HepG2 (cell line): Measurements from ENCODE around the gene TFAP2B. TPM values are rescaled to one million over a fixed set of nuclear protein-coding genes. Genes with fewer than 3 reads are reported as not detected.

Experiments used
- ATAC-seq: fragments of 200-7000 bp; cut with Tn5 transposase; 3 replicates; pipeline ENCODE4 v1.9.1; 2020; ENCODE audit warnings: mild to moderate bottlenecking, moderate library complexity
- BruUV-seq: library from RNA; stranded (reverse); fragments of 400-500 nt; replicated peaks from 2 replicates; lab custom pipeline; 2021; lab: Mats Ljungman, UMichigan
- CTCF ChIA-PET: fragments of 300-600 bp; formaldehyde crosslinking; extraction: SDS; loops from one replicate; lab custom pipeline; 2021; ENCODE audit warnings: low total read pairs, inconsistent platforms, low intra/inter-chr PET ratio; lab: Yijun Ruan, JAX
- POLR2A ChIA-PET: fragments of 350-600 bp; sonication (Branson Sonifier 250); formaldehyde crosslinking; loops from one replicate; lab custom pipeline; 2020; ENCODE audit warnings: antibody characterized with exemption, inconsistent platforms; lab: Yijun Ruan, JAX
- DNase-seq: peaks from one replicate; pipeline ENCODE4 v3.0.0-alpha.2; 2015; ENCODE audit warnings: low spot score
- FAIRE-seq: peaks from 3 replicates; lab custom pipeline; 2011; peaks lifted over from hg19 to GRCh38; lab: Jason Lieb, UNC
- H2AFZ ChIP-seq: one replicate; pipeline ENCODE4 v1.6.1; 2011; ENCODE audit warnings: low read length, inconsistent platforms
- H3K27ac ChIP-seq: fragments of 300-600 bp; 3 replicates; pipeline ENCODE4 v1.8.0; 2011; ENCODE audit warnings: mixed run types, mild to moderate bottlenecking, mixed read lengths, low read length, inconsistent platforms; ENCODE audit not compliant: insufficient read depth; ENCODE audit errors: extremely low read length
- H3K27me3 ChIP-seq, 2 experiments: fragments of 200-600 bp in 1 of 2; 2 replicates in 1 of 2; 3 replicates in 1 of 2; pipeline versions ENCODE4 v1.6.0 to v1.8.0; 2011; ENCODE audit warnings: low read length in 2 of 2, mild to moderate bottlenecking in 2 of 2, moderate library complexity in 2 of 2, inconsistent platforms in 1 of 2; ENCODE audit not compliant: insufficient read depth in 2 of 2, control insufficient read depth in 1 of 2
- H3K36me3 ChIP-seq, 2 experiments: fragments of 200-600 bp in 1 of 2; replicated peaks in 1 of 2; 2 replicates in 1 of 2; 3 replicates in 1 of 2; pipeline versions ENCODE4 v1.5.1 to v1.8.0; 2011; ENCODE audit warnings: low read length in 2 of 2, inconsistent platforms in 1 of 2; ENCODE audit not compliant: insufficient read depth in 2 of 2, control insufficient read depth in 1 of 2
- H3K4me1 ChIP-seq: 2 replicates; pipeline ENCODE4 v1.5.1; 2012; ENCODE audit warnings: low read length, inconsistent platforms; ENCODE audit not compliant: insufficient read depth
- H3K4me2 ChIP-seq: 2 replicates; pipeline ENCODE4 v1.6.0; 2011; ENCODE audit warnings: low read depth, low read length, inconsistent platforms
- H3K4me3 ChIP-seq, 3 experiments: fragments of 200-600 bp in 1 of 3; sonication (generic), shearing (Covaris generic) in 1 of 3; replicated peaks in 1 of 3; 2 replicates each; pipeline ENCODE4 v1.5.1; 2011 to 2016; ENCODE audit warnings: low read length in 3 of 3, inconsistent platforms in 2 of 3, low read depth in 2 of 3, mild to moderate bottlenecking in 2 of 3, control low read depth in 1 of 3, mixed read lengths in 1 of 3; ENCODE audit not compliant: insufficient read depth in 1 of 3
- H3K79me2 ChIP-seq: one replicate; pipeline ENCODE4 v1.6.1; 2011; ENCODE audit warnings: low read length, inconsistent platforms; ENCODE audit not compliant: insufficient read depth
- H3K9ac ChIP-seq: 2 replicates; pipeline ENCODE4 v1.6.0; 2011; ENCODE audit warnings: mild to moderate bottlenecking, low read depth, low read length, inconsistent platforms; ENCODE audit not compliant: insufficient read depth
- H3K9me3 ChIP-seq: 2 replicates; pipeline ENCODE4 v1.5.1; 2012; ENCODE audit warnings: mild to moderate bottlenecking, low read length
- H4K20me1 ChIP-seq: 2 replicates; pipeline ENCODE4 v1.6.0; 2011; ENCODE audit warnings: inconsistent platforms, mild to moderate bottlenecking, low read length, moderate library complexity; ENCODE audit not compliant: insufficient read depth
- CAMTA2 ChIP-seq: sonication (generic); formaldehyde crosslinking; IDR thresholded peaks from 2 replicates; pipeline ENCODE4 v1.4.0; 2020; ENCODE audit warnings: mild to moderate bottlenecking, missing genetic modification reagents, borderline replicate concordance
- ERF ChIP-seq: IDR thresholded peaks from 2 replicates; pipeline ENCODE4 v1.6.1; 2018; ENCODE audit warnings: missing biosample characterization, missing genetic modification reagents
- JARID2 ChIP-seq: sonication (generic); formaldehyde crosslinking; IDR thresholded peaks from 2 replicates; pipeline ENCODE4 v1.8.1; 2023; ENCODE audit warnings: missing genetic modification reagents, inconsistent platforms; ENCODE audit not compliant: insufficient replicate concordance
- MYC ChIP-seq: sonication (generic); formaldehyde crosslinking; IDR thresholded peaks from 2 replicates; pipeline ENCODE4 v1.9.0; 2021; ENCODE audit warnings: missing genetic modification reagents, borderline replicate concordance
- PHF8 ChIP-seq: sonication (generic); formaldehyde crosslinking; IDR thresholded peaks from 2 replicates; pipeline ENCODE4 v1.5.0; 2020; ENCODE audit warnings: missing genetic modification reagents
- SNAPC4 ChIP-seq: sonication (generic); formaldehyde crosslinking; IDR thresholded peaks from 2 replicates; pipeline ENCODE4 v1.4.0; 2020; ENCODE audit warnings: mild to moderate bottlenecking, missing genetic modification reagents
- ZBTB3 ChIP-seq: sonication (generic); formaldehyde crosslinking; IDR thresholded peaks from 2 replicates; pipeline ENCODE4 v1.4.0; 2020; ENCODE audit warnings: low read depth, mild to moderate bottlenecking, moderate library complexity, missing genetic modification reagents, borderline replicate concordance
- ZFP37 ChIP-seq: sonication (generic); formaldehyde crosslinking; IDR thresholded peaks from 2 replicates; pipeline ENCODE4 v1.4.0; 2020; ENCODE audit warnings: missing genetic modification reagents, borderline replicate concordance
- WGBS: methylation state at CpG from one replicate; pipeline ENCODE4 v1.1.6; 2017; ENCODE audit warnings: low lambda C conversion rate; 5-methylcytosine and 5-hydroxymethylcytosine counted together
- in situ Hi-C: cut with HindIII; loops from 2 replicates; pipeline ENCODE4 v1.10.0; 2017; ENCODE audit warnings: low pct_unique_long_range_greater_than_20kb; ENCODE audit not compliant: extremely low pct_ligation_motif_present
- intact Hi-C: fragments of 100-400 bp; cut with micrococcal nuclease; formaldehyde crosslinking; loops from one replicate; pipeline ENCODE4 v1.10.0; 2022; ENCODE audit not compliant: unreplicated experiment
- polyA plus RNA-seq, 8 experiments: library from polyadenylated mRNA; depleted of rRNA in 3 of 8; stranded (reverse) in 7 of 8; unstranded in 1 of 8; fragments of >200 nt; fragmentation: Illumina TruSeq in 4 of 8; extraction: Trizol in 4 of 8; gene quantifications; 2 replicates each; pipeline versions ENCODE4 v1.2.1 to v1.2.3, GENCODE V29; 2011 to 2016; ENCODE audit warnings: low read depth in 4 of 8, missing spikeins in 1 of 8, mixed read lengths in 1 of 8; ENCODE audit not compliant: insufficient read depth in 1 of 8
- total RNA-seq, 5 experiments: library from RNA; depleted of rRNA; stranded (reverse); fragments of >200 nt; fragmentation: Illumina TruSeq; extraction: Trizol; gene quantifications; 2 replicates each; pipeline ENCODE4 v1.2.3, GENCODE V29; 2016; ENCODE audit warnings: low read depth in 1 of 5
- TF ChIP-seq, protein P1 (sequence below): sonication (generic); formaldehyde crosslinking; IDR thresholded peaks from 2 replicates; pipeline ENCODE4 v1.5.1; 2020; ENCODE audit warnings: missing genetic modification reagents, mild to moderate bottlenecking, borderline replicate concordance

TFAP2B gene
- total and polyA plus RNA-seq, 2 of the 13 experiments (the other 11 are each of a cell fraction or from before 2014, with no cell fraction given) = not detected

GRCh38 chr6:50826803-50827202 lies 8.1 kb downstream of the TFAP2B start:
- H3K36me3 ChIP-seq = no peaks in the 10 kb centered on the region
- H4K20me1 ChIP-seq = no peaks in the 10 kb centered on the region
- no peak for ATAC-seq
- no peak for FAIRE-seq
- in situ Hi-C loops = no loop called here
- no peak overlapping the region for H3K4me3 ChIP-seq
- H3K4me1 ChIP-seq = no peaks in the 10 kb centered on the region
- intact Hi-C loops = no loop called here
- H3K9ac ChIP-seq = no peak overlapping the region
- H3K27me3 ChIP-seq = peaks cover 0 to 34% of the 10 kb centered on the region in 2 experiments; a peak in 3 of 5 replicates
- no peak overlapping the region for H3K4me2 ChIP-seq
- H2AFZ ChIP-seq = no peak overlapping the region
- no TSS peak for BruUV-seq
- WGBS = 24% methylated on average over 15 of the region's 15 CpGs
- TF ChIP-seq ZBTB3 (CRISPR knock-in tag) (no peak), PHF8 (CRISPR knock-in tag) (no peak), CAMTA2 (no peak), JARID2 (CRISPR knock-in tag) (no peak), ERF (CRISPR knock-in tag) (no peak), MYC (no peak)
- TF ChIP-seq, protein P1, sequence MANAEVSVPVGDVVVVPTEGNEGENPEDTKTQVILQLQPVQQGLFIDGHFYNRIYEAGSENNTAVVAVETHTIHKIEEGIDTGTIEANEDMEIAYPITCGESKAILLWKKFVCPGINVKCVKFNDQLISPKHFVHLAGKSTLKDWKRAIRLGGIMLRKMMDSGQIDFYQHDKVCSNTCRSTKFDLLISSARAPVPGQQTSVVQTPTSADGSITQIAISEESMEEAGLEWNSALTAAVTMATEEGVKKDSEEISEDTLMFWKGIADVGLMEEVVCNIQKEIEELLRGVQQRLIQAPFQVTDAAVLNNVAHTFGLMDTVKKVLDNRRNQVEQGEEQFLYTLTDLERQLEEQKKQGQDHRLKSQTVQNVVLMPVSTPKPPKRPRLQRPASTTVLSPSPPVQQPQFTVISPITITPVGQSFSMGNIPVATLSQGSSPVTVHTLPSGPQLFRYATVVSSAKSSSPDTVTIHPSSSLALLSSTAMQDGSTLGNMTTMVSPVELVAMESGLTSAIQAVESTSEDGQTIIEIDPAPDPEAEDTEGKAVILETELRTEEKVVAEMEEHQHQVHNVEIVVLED (CRISPR knock-in tag) = no peak
- no peak overlapping the region for H3K27ac ChIP-seq
- no peaks in the 10 kb centered on the region for H3K79me2 ChIP-seq
- ChIA-PET POLR2A (no interaction called here), CTCF (no interaction called here)
- DNase-seq = no peak
- no peaks in the 10 kb centered on the region for H3K9me3 ChIP-seq

DNA sequence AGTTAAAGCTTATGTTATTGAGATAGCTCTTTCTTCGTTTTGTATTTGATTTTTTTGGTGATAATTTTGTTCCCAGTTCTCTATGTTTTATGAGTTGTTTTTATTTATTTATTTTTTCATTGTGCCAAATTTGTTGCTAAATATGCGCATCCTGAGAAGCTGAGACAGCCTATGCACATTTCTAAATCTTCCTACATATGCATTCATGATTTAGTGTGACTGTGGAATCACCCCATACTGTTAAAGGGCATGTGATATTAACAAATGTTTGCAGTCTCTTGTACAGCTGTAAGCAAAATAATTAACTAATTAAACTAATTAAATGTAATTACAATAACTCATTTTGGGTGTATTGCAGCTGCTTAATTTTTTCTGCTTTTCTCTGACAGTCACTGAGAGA lies 10.4 kb downstream of the TFAP2B start:
- Histone ChIP-seq H3K9me3 (no peaks in the 10 kb centered on the region), H4K20me1 (no peaks in the 10 kb centered on the region), H3K27ac (no peak overlapping the region), H3K27me3 (peaks cover 0 to 15% of the 10 kb centered on the region in 2 experiments; a peak in 2 of 5 replicates), H3K36me3 (no peaks in the 10 kb centered on the region), H3K4me3 (no peak overlapping the region), H3K4me2 (no peak overlapping the region), H2AFZ (no peak overlapping the region), H3K79me2 (no peaks in the 10 kb centered on the region), H3K4me1 (no peaks in the 10 kb centered on the region)
- in situ Hi-C loops = no loop called here
- no TSS peak for BruUV-seq
- POLR2A ChIA-PET = no interaction called here
- CTCF ChIA-PET = no interaction called here
- FAIRE-seq = no peak
- no peak for ATAC-seq
- DNase-seq = no peak
- intact Hi-C loops = no loop called here
- TF ChIP-seq ZFP37 (CRISPR knock-in tag) = no peak
- no peak for TF ChIP-seq SNAPC4 (CRISPR knock-in tag)
- TF ChIP-seq, all 625 proteins: peak for 0
- no peak overlapping the region for H3K9ac ChIP-seq
- WGBS = 1% methylated on average over 2 of the region's 2 CpGs
